GM18868 (cell line): ENCODE data around the gene TBX1.
"Not testable (repeated sequence)": the region's sequence is repeated elsewhere in the genome, so short reads cannot be mapped to it uniquely, and the experiment has no call there.

ENCODE experiments used
- ATAC-seq: cut with Tn5 transposase; IDR thresholded peaks from one replicate; pipeline ENCODE4 v1.9.1; 2021; ENCODE audit warnings: mild to moderate bottlenecking, moderate library complexity; ENCODE audit not compliant: unreplicated experiment

The TBX1 gene

GRCh38 chr22:19763458-19764298 is 3.1 kb downstream of the TBX1 start:
- no peak for ATAC-seq

- no peak for ATAC-seq
Observed at GRCh38 chr22:19764299-19764593, 3.7 kb downstream of the TBX1 start.

- ATAC-seq = no peak
Observed at GRCh38 chr22:19764636-19765476, 4.3 kb downstream of the TBX1 start.

- ATAC-seq = no peak
Observed at GRCh38 chr22:19765477-19766239, 5.1 kb downstream of the TBX1 start.

- no peak for ATAC-seq
Observed at GRCh38 chr22:19766240-19766510, 5.6 kb downstream of the TBX1 start.

GRCh38 chr22:19766511-19767426 is 6.2 kb downstream of the TBX1 start:
- ATAC-seq = no peak

GRCh38 chr22:19767427-19768341 is 7.1 kb downstream of the TBX1 start:
- no peak for ATAC-seq

- ATAC-seq = no peak
Observed at GRCh38 chr22:19769393-19769715, 8.8 kb downstream of the TBX1 start.

GRCh38 chr22:19770349-19771220 is 10.0 kb downstream of the TBX1 start:
- no peak for ATAC-seq

- ATAC-seq = no peak
Observed at GRCh38 chr22:19772422-19772672, 11.8 kb downstream of the TBX1 start.

GRCh38 chr22:19772673-19773469 is 12.3 kb downstream of the TBX1 start:
- ATAC-seq = no peak

- ATAC-seq = no peak
Observed at GRCh38 chr22:19773470-19774040, 13.0 kb downstream of the TBX1 start.

GRCh38 chr22:19774628-19775027 is 14.1 kb downstream of the TBX1 start:
- no peak for ATAC-seq

GRCh38 chr22:19775496-19776325 is 15.1 kb downstream of the TBX1 start:
- ATAC-seq = no peak

- ATAC-seq = no peak
Observed at GRCh38 chr22:19776433-19777031, 16.0 kb downstream of the TBX1 start.

- not testable (repeated sequence) for ATAC-seq
Observed at GRCh38 chr22:19777192-19777591, 16.6 kb downstream of the TBX1 start.

GRCh38 chr22:19779011-19779421 is 18.4 kb downstream of the TBX1 start:
- ATAC-seq = no peak
